Activated T-helper 17 cell treated with anti-CD3 and anti-CD28 coated beads, Interleukin-2, amount 50 U/mL, for 72 hours (primary cell): Measurements from ENCODE around the gene RAX2. TPM values are rescaled to one million over a fixed set of nuclear protein-coding genes. Genes with fewer than 3 reads are reported as not detected.
A peak's percentile ranks its signal among the peaks of the same experiment; 100 is the strongest.
"Not testable (repeated sequence)": the region's sequence is repeated elsewhere in the genome, so short reads cannot be mapped to it uniquely, and the experiment has no call there.

Experiments
- ATAC-seq: fragments of 150-1000 bp; cut with Tn5 transposase; replicated peaks from 2 replicates; pipeline ENCODE4 v1.10.0; 2021; ENCODE audit warnings: mild to moderate bottlenecking, moderate library complexity
- H3K27ac Mint-ChIP-seq: one replicate; pipeline ENCODE4 v1.8.0; 2022; ENCODE audit warnings: mixed read lengths
- H3K27me3 Mint-ChIP-seq: one replicate; pipeline ENCODE4 v1.8.0; 2022; ENCODE audit warnings: mixed read lengths
- H3K36me3 Mint-ChIP-seq: one replicate; pipeline ENCODE4 v1.8.0; 2022; ENCODE audit warnings: low read depth, mild to moderate bottlenecking, mixed read lengths
- H3K4me1 Mint-ChIP-seq: one replicate; pipeline ENCODE4 v1.8.0; 2022; ENCODE audit warnings: mixed read lengths
- H3K4me3 Mint-ChIP-seq: one replicate; pipeline ENCODE4 v1.8.0; 2022; ENCODE audit warnings: mild to moderate bottlenecking, mixed read lengths
- H3K9me3 Mint-ChIP-seq: one replicate; pipeline ENCODE4 v1.8.0; 2022; ENCODE audit warnings: mixed read lengths
- total RNA-seq, 2 donors: library from RNA; stranded (reverse); gene quantifications; one replicate each; pipeline ENCODE4 v1.2.3, GENCODE V29; 2022

The RAX2 gene
- total RNA-seq, 2 donors from 2014 or later: not detected

DNA sequence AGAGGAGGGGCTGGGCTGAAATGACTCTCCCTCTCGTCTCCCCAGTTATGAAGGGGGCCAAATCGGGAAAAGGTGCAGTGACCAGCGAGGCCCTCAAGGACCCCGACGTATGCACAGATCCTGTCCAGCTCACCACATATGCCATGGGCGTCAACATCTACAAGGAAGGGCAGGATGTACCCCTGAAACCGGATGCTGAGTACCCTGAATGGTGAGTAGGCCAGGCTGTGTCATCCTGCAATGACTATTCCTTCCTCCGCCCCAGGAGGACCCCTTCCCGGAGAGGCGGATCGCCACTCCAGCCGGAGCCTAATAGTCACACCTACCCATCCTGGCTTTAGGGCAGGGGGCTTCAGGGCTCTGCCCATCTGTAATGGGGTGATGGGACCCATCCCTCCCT lies 6.9 kb downstream of the RAX2 start:
- no peaks in the 10 kb centered on the region for H3K9me3 Mint-ChIP-seq
- H3K4me3 Mint-ChIP-seq: no peak overlapping the region
- H3K4me1 Mint-ChIP-seq: peaks cover 13% of the 10 kb centered on the region
- no peak overlapping the region for H3K27ac Mint-ChIP-seq
- ATAC-seq: no peak
- no peaks in the 10 kb centered on the region for H3K27me3 Mint-ChIP-seq
- peaks cover 36% of the 10 kb centered on the region for H3K36me3 Mint-ChIP-seq

GRCh38 chr19:3762501-3763459 lies 9.2 kb downstream of the RAX2 start, which contains the start of gene MRPL54:
MRPL54 (plus strand) TSS chr19:3762682; CDS start chr19:3762701, 19 bp downstream.
- peaks cover 13% of the 10 kb centered on the region for H3K4me1 Mint-ChIP-seq
- peak; percentile 88 for ATAC-seq
- H3K9me3 Mint-ChIP-seq: no peaks in the 10 kb centered on the region
- no peaks in the 10 kb centered on the region for H3K27me3 Mint-ChIP-seq
- H3K36me3 Mint-ChIP-seq: peaks cover 58% of the 10 kb centered on the region
- peak within 1 kb of the TSS; percentile 100 for H3K27ac Mint-ChIP-seq
- peak within 1 kb of the TSS; percentile 99 for H3K4me3 Mint-ChIP-seq

- H3K36me3 Mint-ChIP-seq: peaks cover 60% of the 10 kb centered on the region
- H3K27me3 Mint-ChIP-seq: no peaks in the 10 kb centered on the region
- ATAC-seq: no peak
- H3K4me3 Mint-ChIP-seq: peak overlapping the region; percentile 99
- peak overlapping the region; percentile 100 for H3K27ac Mint-ChIP-seq
- no peaks in the 10 kb centered on the region for H3K9me3 Mint-ChIP-seq
- H3K4me1 Mint-ChIP-seq: peaks cover 13% of the 10 kb centered on the region
These were observed 9.9 kb downstream of the RAX2 start for GRCh38 chr19:3762130-3762473.

DNA sequence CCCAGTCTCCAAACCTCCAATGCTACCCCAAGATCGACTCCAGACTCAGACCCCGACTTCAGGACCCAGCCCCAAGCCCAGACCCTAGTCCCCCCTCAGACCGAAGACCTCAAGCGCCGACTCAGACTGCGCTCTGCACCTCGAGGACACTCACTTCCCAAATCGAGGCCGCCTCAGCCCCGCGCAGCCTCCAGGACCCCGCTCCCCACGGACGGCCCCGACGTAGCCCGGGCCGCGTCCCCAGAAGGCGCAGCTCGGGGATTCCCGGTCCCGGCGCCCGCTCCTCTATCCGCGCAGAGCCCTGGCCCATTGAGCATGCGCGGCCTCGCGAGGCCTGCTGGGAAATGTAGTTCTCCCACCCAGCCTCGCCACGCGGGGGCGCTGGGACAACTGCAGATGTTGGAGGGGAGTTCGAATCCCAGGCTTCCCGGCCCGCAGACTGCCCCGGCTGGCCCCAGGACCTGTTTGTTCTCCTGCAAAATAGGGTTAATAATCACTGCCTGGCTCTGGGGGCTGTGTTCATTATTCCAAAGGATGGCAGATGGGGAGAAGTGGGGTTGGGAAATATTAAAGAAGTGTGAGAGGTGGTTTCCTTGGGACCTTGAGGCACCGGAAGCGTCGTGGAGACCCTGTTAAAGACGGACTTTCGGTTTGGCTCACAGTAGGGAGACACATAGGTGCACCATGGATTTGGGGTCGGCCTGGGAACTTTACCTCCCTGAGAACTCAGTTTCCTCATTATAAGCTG lies 10.5 kb downstream of the RAX2 start, which contains the start of gene APBA3:
Gene APBA3 (minus strand): TSS at position 311 of the 748 bp plus-strand sequence. CDS start 1,428 bp downstream, outside the sequence.
- peak within 1 kb of the TSS; percentile 100 for H3K27ac Mint-ChIP-seq
- peaks cover 61% of the 10 kb centered on the region for H3K36me3 Mint-ChIP-seq
- peak within 1 kb of the TSS; percentile 99 for H3K4me3 Mint-ChIP-seq
- H3K27me3 Mint-ChIP-seq: no peaks in the 10 kb centered on the region
- H3K9me3 Mint-ChIP-seq: no peaks in the 10 kb centered on the region
- ATAC-seq: peak; percentile 57
- peaks cover 11% of the 10 kb centered on the region for H3K4me1 Mint-ChIP-seq

DNA sequence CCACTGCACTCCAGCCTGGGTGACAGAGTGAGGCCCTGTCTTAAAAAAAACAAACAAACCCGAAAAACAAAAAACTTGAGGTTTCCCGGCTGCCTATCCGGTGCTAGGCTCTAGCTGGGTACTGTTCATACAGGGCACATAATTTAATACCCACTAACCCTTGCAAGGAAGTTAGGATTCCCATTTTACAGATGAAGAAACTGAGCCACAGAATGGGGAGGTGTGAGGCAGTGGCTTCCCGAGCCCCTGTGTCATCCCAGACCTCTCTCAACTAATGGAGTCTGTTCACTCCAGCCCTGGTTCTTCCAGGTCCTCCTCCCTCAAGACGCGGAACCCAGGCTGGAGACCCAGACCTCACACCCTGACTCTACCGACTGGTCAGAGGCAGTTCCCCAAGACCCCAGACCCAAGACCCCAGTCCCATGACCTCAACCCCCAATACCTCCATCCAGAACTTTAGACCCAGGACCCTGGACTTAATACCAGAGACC lies 11.1 kb downstream of the RAX2 start:
- peaks cover 7% of the 10 kb centered on the region for H3K4me1 Mint-ChIP-seq
- H3K36me3 Mint-ChIP-seq: peaks cover 60% of the 10 kb centered on the region
- peak overlapping the region; percentile 99 for H3K4me3 Mint-ChIP-seq
- H3K27me3 Mint-ChIP-seq: no peaks in the 10 kb centered on the region
- ATAC-seq: no peak
- H3K27ac Mint-ChIP-seq: peak overlapping the region; percentile 100
- no peaks in the 10 kb centered on the region for H3K9me3 Mint-ChIP-seq

GRCh38 chr19:3759482-3760254 lies 12.4 kb downstream of the RAX2 start:
- Mint-ChIP-seq H3K27ac (peak overlapping the region; percentile 100), H3K36me3 (peaks cover 70% of the 10 kb centered on the region), H3K4me3 (peak overlapping the region; percentile 99), H3K27me3 (no peaks in the 10 kb centered on the region), H3K4me1 (peaks cover 13% of the 10 kb centered on the region), H3K9me3 (no peaks in the 10 kb centered on the region)
- ATAC-seq: no peak

DNA sequence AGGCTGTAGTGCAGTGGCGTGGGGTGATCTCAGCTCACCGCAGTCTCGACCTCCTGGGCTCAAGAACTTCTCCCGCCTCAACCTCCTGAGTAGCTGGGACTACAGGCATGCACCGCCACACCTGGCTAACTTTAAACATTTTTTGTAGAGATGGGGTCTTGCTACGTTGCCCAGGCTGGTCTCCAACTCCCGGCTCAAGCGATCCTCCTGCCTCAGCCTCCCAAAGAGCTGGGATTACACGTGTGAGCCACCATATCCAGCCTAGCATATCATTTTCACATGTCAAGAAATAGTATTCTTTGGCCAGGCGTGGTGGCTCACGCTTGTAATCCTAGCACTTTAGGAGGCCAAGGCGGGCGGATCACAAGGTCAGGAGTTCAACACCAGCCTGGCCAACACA lies 13.7 kb downstream of the RAX2 start:
- H3K27me3 Mint-ChIP-seq, H3K4me3 Mint-ChIP-seq, H3K27ac Mint-ChIP-seq, ATAC-seq, H3K9me3 Mint-ChIP-seq: not testable (repeated sequence)
- Mint-ChIP-seq H3K36me3 (peaks cover 79% of the 10 kb centered on the region), H3K4me1 (peaks cover 13% of the 10 kb centered on the region)

DNA sequence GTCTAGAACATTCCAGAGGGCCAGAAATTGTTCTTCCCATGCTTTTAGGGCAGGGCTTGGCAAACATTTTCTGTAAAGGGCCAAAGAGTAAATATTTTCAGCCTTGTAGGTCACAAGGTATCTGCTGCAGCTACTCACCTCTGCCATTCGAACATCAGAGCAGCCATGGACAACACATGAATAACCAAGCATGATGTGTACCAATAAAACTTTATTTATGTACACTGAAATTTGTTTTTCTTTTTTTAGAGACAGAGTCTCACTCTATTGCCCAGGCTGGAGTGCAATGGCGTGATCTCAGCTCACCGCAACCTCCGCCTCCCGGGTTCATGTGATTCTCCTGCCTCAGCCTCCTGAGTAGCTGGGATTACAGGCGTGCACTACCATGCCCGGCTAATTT lies 14.3 kb downstream of the RAX2 start:
- peaks cover 77% of the 10 kb centered on the region for H3K36me3 Mint-ChIP-seq
- H3K4me3 Mint-ChIP-seq, ATAC-seq, H3K9me3 Mint-ChIP-seq, H3K4me1 Mint-ChIP-seq, H3K27ac Mint-ChIP-seq, H3K27me3 Mint-ChIP-seq: not testable (repeated sequence)

DNA sequence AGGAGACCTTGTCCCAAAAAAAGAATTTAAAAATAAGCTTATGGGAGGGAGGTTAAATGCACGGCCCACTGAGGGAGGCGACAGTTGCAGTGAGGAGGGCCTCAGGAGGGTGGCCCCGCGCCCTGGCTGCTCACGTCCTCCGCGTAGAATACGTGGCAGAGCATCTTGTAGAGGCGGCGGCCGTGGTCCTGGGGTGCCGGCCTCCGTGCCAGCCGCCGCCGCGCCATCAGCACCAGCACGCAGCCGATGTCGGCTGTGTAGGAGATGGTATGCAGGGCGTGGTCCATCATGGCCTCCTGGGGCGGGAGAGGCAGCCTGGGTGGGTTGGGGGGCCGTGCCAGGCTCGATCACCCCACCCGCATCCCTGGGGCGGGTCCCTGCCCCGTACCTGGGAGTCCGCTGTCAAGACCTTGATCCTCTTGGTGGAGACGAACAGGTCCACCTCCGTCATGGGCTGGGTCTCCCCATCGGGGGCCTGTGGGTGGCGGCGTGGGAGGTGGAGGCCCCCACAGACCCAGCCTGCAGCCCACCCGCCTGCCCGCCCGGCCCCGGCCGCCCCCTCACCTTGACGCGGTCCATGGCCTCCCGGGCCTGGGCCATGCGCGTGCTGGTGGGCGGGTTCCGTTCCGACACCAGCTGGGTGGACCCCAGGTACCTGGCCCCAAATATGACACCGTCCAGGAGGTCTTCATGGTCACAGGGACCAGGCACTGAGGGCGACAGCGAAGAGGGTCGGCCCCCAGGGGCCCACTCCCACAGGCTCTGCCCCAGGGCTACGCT lies 18.2 kb downstream of the RAX2 start:
- Mint-ChIP-seq H3K27me3 (no peaks in the 10 kb centered on the region), H3K27ac (no peak overlapping the region), H3K9me3 (no peaks in the 10 kb centered on the region), H3K36me3 (peaks cover 71% of the 10 kb centered on the region), H3K4me1 (peaks cover 6% of the 10 kb centered on the region), H3K4me3 (no peak overlapping the region)
- no peak for ATAC-seq

DNA sequence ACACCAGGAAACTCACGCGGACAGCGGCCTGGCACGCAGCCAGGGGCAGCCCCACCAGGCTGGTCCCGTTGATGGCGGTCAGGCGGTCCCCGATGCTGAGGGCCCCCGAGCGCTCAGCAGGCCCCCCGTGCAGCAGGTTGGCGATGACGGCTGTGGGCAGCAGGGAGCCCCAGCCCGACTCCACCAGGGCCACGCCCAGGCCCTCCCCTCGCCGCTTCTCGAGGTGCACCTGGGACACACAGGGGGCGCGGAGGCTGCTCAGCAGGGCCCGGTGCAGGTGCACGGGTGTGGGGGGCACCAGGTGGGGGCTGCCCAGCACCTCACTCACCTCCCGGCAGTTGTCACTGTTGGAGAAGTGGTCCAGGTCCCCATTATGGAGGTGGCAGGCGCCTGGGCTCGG lies 19.5 kb downstream of the RAX2 start:
- Mint-ChIP-seq H3K27me3 (no peaks in the 10 kb centered on the region), H3K4me3 (no peak overlapping the region), H3K36me3 (peaks cover 60% of the 10 kb centered on the region), H3K9me3 (no peaks in the 10 kb centered on the region), H3K4me1 (peaks cover 6% of the 10 kb centered on the region), H3K27ac (no peak overlapping the region)
- no peak for ATAC-seq

DNA sequence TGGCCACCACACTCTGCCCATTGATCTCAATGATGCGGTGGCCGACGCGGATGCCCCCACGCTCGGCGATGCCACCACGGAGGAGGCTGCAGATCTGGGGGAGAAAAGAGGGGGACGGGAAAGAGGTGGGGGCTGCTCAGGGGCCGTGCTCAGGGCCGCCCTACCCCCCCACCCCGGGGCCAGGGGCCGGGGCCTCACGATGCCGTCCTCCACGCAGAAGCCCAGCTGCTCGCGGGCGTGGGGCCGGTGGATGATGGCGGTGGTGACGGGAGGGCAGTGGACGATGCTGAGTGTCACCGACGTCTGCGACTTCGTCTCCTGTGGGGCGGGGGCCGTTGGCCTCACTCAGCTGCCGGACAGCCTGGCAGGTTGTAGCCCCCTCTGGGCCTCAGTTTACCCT lies 20.8 kb downstream of the RAX2 start:
- no peak overlapping the region for H3K4me3 Mint-ChIP-seq
- peaks cover 6% of the 10 kb centered on the region for H3K4me1 Mint-ChIP-seq
- H3K9me3 Mint-ChIP-seq: no peaks in the 10 kb centered on the region
- H3K36me3 Mint-ChIP-seq: peaks cover 52% of the 10 kb centered on the region
- H3K27ac Mint-ChIP-seq: no peak overlapping the region
- ATAC-seq: no peak
- no peaks in the 10 kb centered on the region for H3K27me3 Mint-ChIP-seq

- Mint-ChIP-seq H3K27me3 (no peaks in the 10 kb centered on the region), H3K4me1 (peaks cover 5% of the 10 kb centered on the region), H3K27ac (no peak overlapping the region), H3K4me3 (no peak overlapping the region), H3K36me3 (peaks cover 44% of the 10 kb centered on the region), H3K9me3 (no peaks in the 10 kb centered on the region)
- ATAC-seq: no peak
These were observed 21.8 kb downstream of the RAX2 start for GRCh38 chr19:3750211-3750610.

GRCh38 chr19:3748965-3749364 lies 23.1 kb downstream of the RAX2 start:
- H3K27me3 Mint-ChIP-seq: no peaks in the 10 kb centered on the region
- H3K9me3 Mint-ChIP-seq: no peaks in the 10 kb centered on the region
- H3K4me3 Mint-ChIP-seq: no peak overlapping the region
- no peak for ATAC-seq
- no peak overlapping the region for H3K27ac Mint-ChIP-seq
- no peaks in the 10 kb centered on the region for H3K4me1 Mint-ChIP-seq
- H3K36me3 Mint-ChIP-seq: peaks cover 33% of the 10 kb centered on the region
